B cell (primary cell): ENCODE results near the gene KTN1. TPM values are rescaled to one million over a fixed set of nuclear protein-coding genes. Genes with fewer than 3 reads are reported as not detected.

Source experiments
- ATAC-seq: fragments of 200-7000 bp; cut with Tn5 transposase; one replicate; pipeline ENCODE4 v1.10.0; 2021; ENCODE audit warnings: low read depth, mild to moderate bottlenecking, moderate number of reproducible peaks, moderate library complexity
- CTCF ChIA-PET: fragments of 350-600 bp; sonication (Branson Sonifier 250); formaldehyde crosslinking; loops from one replicate; lab custom pipeline; 2021; ENCODE audit warnings: antibody characterized with exemption, inconsistent platforms; lab: Charles Lee
- POLR2A ChIA-PET: fragments of 350-600 bp; sonication (Branson Sonifier 250); formaldehyde crosslinking; loops from one replicate; lab custom pipeline; 2021; ENCODE audit warnings: antibody characterized with exemption; lab: Charles Lee
- DNase-seq: peaks from one replicate; pipeline ENCODE4 v3.0.0; 2013
- H2AFZ ChIP-seq: 2 replicates; pipeline ENCODE4 v1.6.1; 2012; ENCODE audit warnings: mild to moderate bottlenecking, low read depth, low read length; ENCODE audit not compliant: insufficient read depth, poor library complexity, severe bottlenecking
- H3K27ac ChIP-seq, 2 donors: 1 replicate in 1 of 2; 2 replicates in 1 of 2; pipeline ENCODE4 v1.5.1; 2012 to 2013; ENCODE audit warnings: low read length in 2 of 2, mild to moderate bottlenecking in 2 of 2, moderate library complexity in 1 of 2
- H3K27me3 ChIP-seq, 4 experiments: fragments of 200-600 bp in 1 of 4; sonication (generic) in 1 of 4; replicated peaks in 1 of 4; 1 replicate in 2 of 4; 2 replicates in 2 of 4; pipeline versions ENCODE4 v1.6.1 to v1.7.0; 2013 to 2016; ENCODE audit warnings: low read length in 3 of 4, mild to moderate bottlenecking in 2 of 4, mixed read lengths in 1 of 4, moderate library complexity in 1 of 4; ENCODE audit not compliant: insufficient read depth in 4 of 4, control insufficient read depth in 3 of 4; ENCODE audit errors: control extremely low read depth in 1 of 4
- H3K36me3 ChIP-seq, 2 experiments: replicated peaks in 1 of 2; 1 replicate in 1 of 2; 2 replicates in 1 of 2; pipeline versions ENCODE4 v1.6.1 to v1.7.1; 2013; ENCODE audit warnings: low read length in 1 of 2; ENCODE audit not compliant: insufficient read depth in 2 of 2, control insufficient read depth in 1 of 2; ENCODE audit errors: control extremely low read depth in 1 of 2, extremely low read depth in 1 of 2
- H3K4me1 ChIP-seq, 2 donors: fragments of 200-600 bp in 1 of 2; sonication (generic) in 1 of 2; 1 replicate in 1 of 2; 2 replicates in 1 of 2; pipeline versions ENCODE4 v1.5.1 to v1.6.1; 2013 to 2017; ENCODE audit warnings: low read length in 2 of 2; ENCODE audit not compliant: control insufficient read depth in 2 of 2, insufficient read depth in 2 of 2
- H3K4me2 ChIP-seq: replicated peaks from 2 replicates; pipeline ENCODE3; 2012; ENCODE audit warnings: mild to moderate bottlenecking, low read depth, low read length; ENCODE audit not compliant: poor library complexity, severe bottlenecking
- H3K4me3 ChIP-seq, 5 experiments: fragments of 200-600 bp in 1 of 5; sonication (generic) in 1 of 5; 1 replicate in 3 of 5; 2 replicates in 2 of 5; pipeline versions ENCODE4 v1.5.1 to v1.7.0; 2011 to 2016; ENCODE audit warnings: low read length in 4 of 5, mild to moderate bottlenecking in 4 of 5, low read depth in 2 of 5, control low read depth in 1 of 5, moderate library complexity in 1 of 5; ENCODE audit not compliant: insufficient read depth in 1 of 5; ENCODE audit errors: control extremely low read depth in 1 of 5, extremely low read depth in 1 of 5
- H3K79me2 ChIP-seq: fragments of 200-600 bp; sonication (generic); one replicate; pipeline ENCODE4 v1.6.0; 2016; ENCODE audit warnings: low read length; ENCODE audit not compliant: control insufficient read depth, insufficient read depth
- H3K9ac ChIP-seq: fragments of 200-600 bp; sonication (generic); 2 replicates; pipeline ENCODE4 v1.6.1; 2017; ENCODE audit warnings: mild to moderate bottlenecking, low read length, moderate library complexity
- H3K9me3 ChIP-seq, 3 donors: one replicate each; pipeline versions ENCODE4 v1.6.1 to v1.7.1; 2013; ENCODE audit warnings: low read length in 2 of 3; ENCODE audit not compliant: control insufficient read depth in 2 of 3, insufficient read depth in 1 of 3; ENCODE audit errors: control extremely low read depth in 1 of 3
- H4K20me1 ChIP-seq: 2 replicates; pipeline ENCODE4 v1.6.0; 2012; ENCODE audit warnings: mild to moderate bottlenecking, low read length; ENCODE audit not compliant: insufficient read depth, control insufficient read depth, poor library complexity, severe bottlenecking
- H3K27ac Mint-ChIP-seq: one replicate; pipeline ENCODE4 v1.8.0; 2021; ENCODE audit warnings: mixed read lengths
- H3K27me3 Mint-ChIP-seq: one replicate; pipeline ENCODE4 v1.8.0; 2021; ENCODE audit warnings: mixed read lengths
- H3K4me1 Mint-ChIP-seq: one replicate; pipeline ENCODE4 v1.8.0; 2021; ENCODE audit warnings: mixed read lengths
- H3K4me3 Mint-ChIP-seq: one replicate; pipeline ENCODE4 v1.8.0; 2021; ENCODE audit warnings: mixed read lengths
- H3K9me3 Mint-ChIP-seq: one replicate; pipeline ENCODE4 v1.8.0; 2022; ENCODE audit warnings: mixed read lengths; ENCODE audit not compliant: insufficient read depth
- CTCF ChIP-seq: fragments of 200-600 bp; IDR thresholded peaks from one replicate; pipeline ENCODE4 v1.8.0; 2022; ENCODE audit warnings: antibody characterized with exemption, mild to moderate bottlenecking
- EZH2 ChIP-seq: IDR thresholded peaks from 2 replicates; pipeline ENCODE4 v1.6.1; 2012; ENCODE audit warnings: borderline replicate concordance, low read depth, mild to moderate bottlenecking, moderate library complexity, low read length; ENCODE audit not compliant: insufficient read depth, poor library complexity, severe bottlenecking
- WGBS: methylation state at CpG from one replicate; pipeline ENCODE4 v1.1.5; 2013; ENCODE audit warnings: missing lambda C conversion rate; ENCODE audit not compliant: insufficient coverage; 5-methylcytosine and 5-hydroxymethylcytosine counted together
- intact Hi-C: fragments of 100-400 bp; cut with micrococcal nuclease; formaldehyde crosslinking; loops from one replicate; pipeline ENCODE4 v1.10.0; 2022
- polyA plus RNA-seq: library from polyadenylated mRNA; depleted of rRNA; stranded (reverse); fragments of >200 nt; gene quantifications from 2 replicates; pipeline ENCODE4 v1.2.3, GENCODE V29; 2012
- total RNA-seq, 2 donors: library from RNA; stranded (reverse); fragments of 120-200 nt in 1 of 2; gene quantifications; 1 replicate in 1 of 2; 2 replicates in 1 of 2; pipeline versions ENCODE4 v1.2.3 to v1.2.4, GENCODE V29; 2013 to 2022

Gene KTN1
- total and polyA plus RNA-seq, 2 donors (not counting 1 experiment from before 2014, with no cell fraction given): 25.8 to 123 TPM

GRCh38 chr14:55592436-55592835, 12.4 kb downstream of the KTN1 start:
- Mint-ChIP-seq H3K27ac (no peak overlapping the region), H3K4me1 (peaks cover 51% of the 10 kb centered on the region), H3K4me3 (no peak overlapping the region), H3K9me3 (no peaks in the 10 kb centered on the region), H3K27me3 (no peaks in the 10 kb centered on the region)
- 70% methylated on average over 1 of the region's 2 CpGs for WGBS
- peaks cover 94% of the 10 kb centered on the region for H3K79me2 ChIP-seq
- TF ChIP-seq CTCF: no peak
- POLR2A ChIA-PET: no interaction called here
- no peaks in the 10 kb centered on the region for H3K4me1 ChIP-seq
- H4K20me1 ChIP-seq: peaks cover 38% of the 10 kb centered on the region
- no peak overlapping the region for H3K4me2 ChIP-seq
- H3K36me3 ChIP-seq: no peaks in the 10 kb centered on the region
- no peak overlapping the region for H2AFZ ChIP-seq
- ATAC-seq: no peak
- no peak overlapping the region for H3K27ac ChIP-seq
- no peak overlapping the region for H3K9ac ChIP-seq
- CTCF ChIA-PET: no interaction called here
- H3K9me3 ChIP-seq: peaks cover 0 to 5% (median 0%) of the 10 kb centered on the region in 3 donors
- no peak overlapping the region for H3K4me3 ChIP-seq
- no peaks in the 10 kb centered on the region for H3K27me3 ChIP-seq
- no peak for DNase-seq
- intact Hi-C loops: no loop called here

DNA sequence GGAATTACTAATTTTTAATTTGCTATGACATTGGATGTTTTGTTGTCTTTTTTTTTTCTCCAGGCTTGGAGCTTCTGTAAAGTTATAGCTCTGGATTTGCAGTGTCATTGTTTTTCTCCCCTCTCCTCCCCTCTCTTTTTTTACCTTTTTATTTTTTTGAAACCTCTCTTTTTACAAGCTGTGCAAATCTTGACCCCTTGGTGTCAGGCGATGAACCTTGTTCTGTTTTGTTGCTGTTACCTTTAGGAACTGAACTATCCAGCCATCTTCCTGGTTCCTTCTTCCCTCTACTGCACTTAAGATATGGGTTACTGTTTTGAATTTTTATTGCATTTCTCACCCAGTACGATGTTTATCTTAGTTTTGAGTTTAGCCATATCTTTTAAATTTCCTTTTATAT, 13.7 kb downstream of the KTN1 start:
- H3K4me3 Mint-ChIP-seq: no peak overlapping the region
- H3K27ac Mint-ChIP-seq: no peak overlapping the region
- no peak overlapping the region for H3K9ac ChIP-seq
- no peak overlapping the region for H3K4me3 ChIP-seq
- H3K27me3 ChIP-seq: no peaks in the 10 kb centered on the region
- no peak for DNase-seq
- CTCF ChIA-PET: interaction anchor here (1.0 kb wide), 1 partner anchor 10 kb away, joined by 4 read pairs; no protein-coding TSS in a partner anchor
- no peaks in the 10 kb centered on the region for H3K27me3 Mint-ChIP-seq
- H2AFZ ChIP-seq: no peak overlapping the region
- H3K9me3 Mint-ChIP-seq: no peaks in the 10 kb centered on the region
- POLR2A ChIA-PET: no interaction called here
- peaks cover 44% of the 10 kb centered on the region for H3K4me1 Mint-ChIP-seq
- no peak overlapping the region for H3K4me2 ChIP-seq
- H3K79me2 ChIP-seq: peaks cover 97% of the 10 kb centered on the region
- no peak for ATAC-seq
- no peaks in the 10 kb centered on the region for H3K4me1 ChIP-seq
- intact Hi-C loops: no loop called here
- TF ChIP-seq EZH2: no peak
- TF ChIP-seq CTCF: no peak
- H4K20me1 ChIP-seq: peaks cover 42% of the 10 kb centered on the region
- H3K27ac ChIP-seq: no peak overlapping the region
- no peaks in the 10 kb centered on the region for H3K36me3 ChIP-seq
- 50% methylated on average over 1 of the region's 2 CpGs for WGBS
- H3K9me3 ChIP-seq: peaks cover 0 to 13% (median 0%) of the 10 kb centered on the region in 3 donors
